Left lobe of liver (tissue), 2 donors: ENCODE measurements around the gene SPECC1L. TPM values are rescaled to one million over a fixed set of nuclear protein-coding genes. Genes with fewer than 3 reads are reported as not detected.
A peak's percentile ranks its signal among the peaks of the same experiment; 100 is the strongest.

Experiments
- ATAC-seq: fragments of 200-7000 bp; cut with Tn5 transposase; one replicate; pipeline ENCODE4 v1.9.1; 2020; ENCODE audit warnings: mild to moderate bottlenecking, moderate library complexity
- DNase-seq: peaks from one replicate; pipeline ENCODE4 v3.0.0-alpha.2; 2020; ENCODE audit warnings: low spot score
- total RNA-seq: library from RNA; stranded (reverse); gene quantifications from one replicate; pipeline ENCODE4 v1.2.1, GENCODE V29; 2021
- donor health status: DM: no; HTN: no; CAD: no; lungs with moderate emphysema.
- donor health status: DM: no; HTN: yes; CAD: no.

The SPECC1L gene
- total RNA-seq, 1 donor from 2014 or later: 25.2 TPM

DNA sequence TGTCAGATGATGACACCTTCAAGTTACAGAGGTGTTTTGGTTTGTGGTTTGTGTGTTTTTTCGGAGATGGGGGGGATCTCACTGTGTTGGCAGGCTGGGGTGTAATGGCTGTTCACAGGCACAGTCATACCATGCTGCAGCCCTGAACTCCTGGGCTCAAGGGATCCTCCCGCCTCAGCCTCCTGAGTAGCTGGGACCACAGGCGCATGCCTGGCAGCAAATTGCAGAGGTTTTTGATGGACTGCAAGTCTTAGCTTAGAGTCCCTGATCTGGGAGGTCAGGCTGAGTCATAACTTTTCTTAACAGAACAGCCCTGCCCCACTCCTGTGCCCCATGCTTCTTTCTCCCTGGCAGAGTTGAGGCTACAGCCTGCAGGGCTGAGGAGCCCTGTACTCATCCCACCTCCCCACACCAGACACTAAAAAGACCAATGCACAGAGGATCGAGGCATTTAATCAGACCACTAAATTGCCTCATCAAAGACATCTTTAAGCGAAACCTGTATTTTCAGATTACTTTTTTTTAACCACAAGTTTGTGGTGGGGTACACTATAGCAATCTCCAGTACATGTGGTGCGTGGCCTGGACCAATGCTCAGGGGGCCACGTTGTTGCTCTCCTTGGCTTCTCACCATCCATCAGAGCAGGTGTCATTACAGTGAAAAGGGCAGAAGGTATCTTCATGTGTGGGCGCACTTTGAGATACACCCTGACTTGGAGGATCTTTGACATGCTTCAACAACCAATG is 139.7 kb downstream of the SPECC1L start:
- ATAC-seq: no peak
- no peak for DNase-seq

DNA sequence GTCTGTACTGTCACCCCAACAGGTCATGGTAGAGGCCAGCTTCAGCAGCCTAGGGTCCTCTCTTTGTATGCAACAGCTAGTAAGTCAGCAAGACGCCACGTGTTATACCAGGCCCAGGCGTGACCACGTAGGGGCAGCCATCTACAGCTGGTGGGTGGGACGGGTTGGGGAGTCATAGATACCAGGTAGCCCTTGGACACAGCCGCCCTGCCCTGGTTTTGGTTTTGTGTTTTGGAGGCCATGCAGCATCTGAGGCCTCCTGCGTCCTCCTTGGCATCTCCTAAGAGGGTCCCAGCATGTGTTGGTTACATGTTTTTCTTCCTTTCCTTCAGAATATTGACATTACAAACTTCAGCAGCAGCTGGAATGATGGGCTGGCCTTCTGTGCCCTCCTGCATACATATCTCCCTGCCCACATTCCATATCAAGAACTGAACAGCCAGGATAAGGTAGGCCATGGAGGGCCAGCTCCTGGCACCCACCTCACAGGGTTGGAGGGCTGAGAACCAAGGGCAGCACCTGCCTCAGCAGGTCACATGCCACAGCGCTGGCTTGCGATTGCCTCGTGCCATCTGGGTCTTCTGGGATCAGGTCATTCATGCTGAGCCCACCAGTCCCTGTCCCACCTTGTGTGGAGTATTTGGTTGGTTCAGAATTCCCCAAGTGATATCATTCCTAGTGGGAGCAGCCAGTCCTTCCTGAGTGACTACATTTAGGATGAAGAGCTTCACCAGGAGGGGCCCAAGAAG is 140.8 kb downstream of the SPECC1L start:
- no peak for ATAC-seq
- no peak for DNase-seq

DNA sequence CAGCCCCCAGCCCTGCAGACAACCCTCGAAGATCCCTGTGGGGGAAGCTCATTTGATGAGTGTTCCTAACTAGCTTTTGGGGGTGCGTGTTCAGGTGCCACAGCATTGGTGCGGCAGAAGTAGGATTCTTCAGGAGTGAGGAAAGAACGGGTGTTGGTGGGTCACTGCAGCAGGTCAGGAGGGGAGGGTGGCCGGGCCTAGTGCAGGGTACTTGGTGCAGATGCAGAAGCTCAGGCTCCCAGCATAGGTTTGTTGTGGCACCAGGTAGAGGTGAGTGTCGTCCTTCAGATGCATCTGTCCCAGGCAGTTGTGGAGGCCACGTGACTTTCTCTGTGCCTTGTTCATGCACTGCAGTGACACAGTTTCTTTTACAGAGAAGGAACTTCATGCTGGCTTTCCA is 141.6 kb downstream of the SPECC1L start:
- ATAC-seq: no peak
- no peak for DNase-seq

DNA sequence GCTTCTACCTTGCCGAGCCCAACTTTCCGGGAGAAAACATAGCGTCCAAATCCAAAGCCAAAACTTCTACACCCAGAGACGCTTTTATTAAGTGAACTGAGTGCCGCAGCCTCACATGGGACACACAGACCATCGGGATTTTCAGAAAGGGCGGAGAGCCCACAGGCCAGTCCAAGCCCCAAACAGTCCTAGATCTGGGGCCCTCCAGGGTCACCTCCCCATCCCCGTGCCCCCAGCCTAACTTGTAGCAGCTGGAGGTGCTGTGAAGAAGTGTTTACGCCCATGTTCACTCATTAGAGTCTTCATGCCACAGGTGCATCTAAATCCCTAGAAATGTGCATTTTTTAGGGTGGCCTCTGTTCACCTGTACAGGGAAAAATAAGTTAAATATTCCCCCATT is 142.6 kb downstream of the SPECC1L start:
- DNase-seq: no peak
- ATAC-seq: no peak

DNA sequence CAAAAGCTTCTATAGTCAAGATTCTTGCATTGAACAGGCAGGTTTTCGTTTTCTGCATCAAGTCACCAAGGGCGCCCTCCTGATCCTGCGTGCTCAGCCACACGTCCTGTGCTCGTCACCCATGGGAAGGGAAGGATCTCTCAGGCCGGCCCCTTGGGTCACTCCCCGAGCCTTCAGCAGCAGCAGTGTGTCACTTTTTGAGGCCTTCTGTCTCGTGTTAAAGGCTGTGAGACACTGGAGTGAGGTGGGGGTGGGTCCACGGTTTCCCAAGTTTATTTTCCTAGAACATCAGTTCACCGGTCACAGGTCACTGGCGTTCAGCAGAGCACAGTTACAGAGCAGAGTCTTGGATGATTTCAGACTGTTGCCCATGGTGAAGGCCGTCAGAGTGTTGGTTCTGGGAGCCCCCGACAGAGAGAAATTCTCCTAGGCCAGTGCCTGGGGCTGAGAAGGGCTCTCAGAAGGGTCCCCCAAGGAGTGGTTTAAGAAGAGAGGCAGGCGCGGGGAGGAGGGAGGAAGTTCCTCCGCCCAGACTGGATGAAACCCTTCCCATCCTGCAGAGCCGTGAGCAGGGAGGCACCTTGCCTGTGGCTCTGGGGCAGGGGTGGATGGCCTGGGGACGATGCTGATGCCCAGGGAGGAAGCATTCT is 143.2 kb downstream of the SPECC1L start:
- ATAC-seq (no peak), DNase-seq (no peak)

DNA sequence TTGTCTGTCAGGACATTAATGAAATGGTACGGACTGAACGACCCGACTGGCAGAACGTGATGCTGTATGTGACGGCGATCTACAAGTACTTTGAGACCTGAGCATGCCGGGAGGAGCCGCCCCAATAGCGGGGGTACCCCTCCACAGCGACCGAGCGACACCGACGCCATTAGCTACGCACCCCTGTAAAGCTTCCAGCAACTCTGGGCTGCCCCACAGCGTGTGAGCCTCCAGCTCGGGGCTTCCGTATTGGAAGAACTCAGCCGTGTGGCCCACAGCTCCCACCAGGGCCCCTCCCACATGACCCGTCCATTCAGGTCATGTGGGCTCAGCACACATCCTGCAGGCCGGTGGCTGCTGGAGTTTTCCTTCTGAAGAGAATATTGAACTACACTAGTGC is 143.9 kb downstream of the SPECC1L start:
- peak; percentile 20 for ATAC-seq
- no peak for DNase-seq

DNA sequence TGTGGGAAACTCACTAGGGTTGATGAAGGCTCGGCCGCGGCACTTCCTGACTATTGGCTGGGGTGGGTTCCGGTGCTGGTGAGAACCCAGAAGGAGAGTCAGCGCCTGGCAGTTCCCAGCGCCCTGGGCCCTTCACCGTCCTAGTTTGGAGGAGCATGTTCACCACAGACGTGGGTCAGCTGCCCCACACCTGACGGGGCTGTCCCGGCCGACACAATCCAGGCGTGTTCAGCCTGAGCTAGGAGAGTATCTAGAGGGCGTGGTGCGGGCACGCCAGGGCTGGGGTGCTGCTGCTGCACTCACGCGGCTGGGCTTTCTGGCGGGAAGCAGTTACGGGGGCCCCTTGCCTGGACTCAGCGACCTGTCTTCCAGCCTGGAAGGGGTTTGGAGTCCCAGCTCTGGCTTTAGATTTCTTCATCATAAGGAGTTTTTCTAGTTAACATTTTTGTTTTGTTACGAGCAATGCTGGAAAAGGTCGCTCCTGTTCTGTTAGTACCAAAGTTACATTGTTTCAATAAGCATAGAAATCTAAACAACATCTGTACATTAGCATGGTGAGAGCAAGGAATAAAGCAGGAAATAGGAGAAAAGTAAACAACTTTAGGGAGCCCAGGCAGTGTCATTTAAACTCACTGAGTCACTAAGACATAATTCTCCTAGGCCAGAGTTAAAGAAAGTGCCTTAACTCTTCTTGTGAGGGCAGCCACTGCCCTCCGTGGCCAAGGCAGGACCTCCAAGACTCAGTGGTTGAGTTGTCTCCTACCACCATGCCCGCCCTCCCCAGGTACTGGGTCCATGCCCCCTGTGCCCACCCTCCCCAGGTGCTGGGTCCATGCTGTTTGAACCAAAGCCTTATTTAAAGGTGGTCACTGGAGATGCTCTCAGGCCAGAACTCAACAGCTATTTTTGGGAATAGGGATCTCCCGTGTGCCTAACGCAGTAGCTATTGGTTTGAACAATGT is 144.6 kb downstream of the SPECC1L start:
- no peak for DNase-seq
- ATAC-seq: no peak

DNA sequence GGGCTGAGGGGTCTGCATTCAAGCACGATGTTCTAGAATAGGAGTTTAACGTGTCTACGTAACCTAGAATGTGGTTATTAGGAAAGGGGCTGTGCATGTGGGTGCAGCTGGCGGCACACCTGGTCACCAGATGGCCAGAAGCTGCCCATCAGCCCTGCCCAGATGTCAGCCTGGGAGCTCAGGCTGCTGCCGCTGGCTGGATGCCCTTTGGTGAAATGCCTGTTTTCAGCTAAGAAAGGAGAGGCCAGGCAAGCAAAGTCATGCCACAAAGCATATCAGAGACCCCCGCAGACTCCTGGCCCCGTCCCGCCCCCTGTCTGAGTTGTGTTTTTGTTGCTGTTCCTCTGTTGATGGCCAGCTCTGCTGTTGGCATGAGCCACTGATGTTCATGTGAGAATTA is 145.5 kb downstream of the SPECC1L start:
- no peak for ATAC-seq
- peak; percentile 37 for DNase-seq

DNA sequence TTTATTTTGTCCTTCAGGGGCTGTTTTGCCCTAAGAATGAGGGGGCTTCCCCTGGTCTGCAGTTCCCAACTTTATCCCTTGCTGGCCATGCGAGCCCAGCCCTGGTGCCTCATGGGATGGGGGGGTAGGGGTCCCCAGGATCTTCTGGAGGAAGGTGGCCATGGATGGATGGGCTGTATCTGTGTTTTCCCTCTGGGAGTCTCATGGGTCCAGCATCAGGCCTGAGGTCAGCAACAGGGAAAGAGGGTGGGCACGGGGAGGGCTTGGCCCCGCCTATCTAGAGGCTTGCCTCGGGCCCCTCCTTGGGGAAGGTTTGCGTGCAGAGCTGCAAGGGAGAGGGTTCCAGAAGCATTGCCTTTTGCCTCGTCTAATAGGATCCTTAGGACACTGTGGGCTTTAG is 146.0 kb downstream of the SPECC1L start:
- no peak for ATAC-seq
- DNase-seq: peak; percentile 40

DNA sequence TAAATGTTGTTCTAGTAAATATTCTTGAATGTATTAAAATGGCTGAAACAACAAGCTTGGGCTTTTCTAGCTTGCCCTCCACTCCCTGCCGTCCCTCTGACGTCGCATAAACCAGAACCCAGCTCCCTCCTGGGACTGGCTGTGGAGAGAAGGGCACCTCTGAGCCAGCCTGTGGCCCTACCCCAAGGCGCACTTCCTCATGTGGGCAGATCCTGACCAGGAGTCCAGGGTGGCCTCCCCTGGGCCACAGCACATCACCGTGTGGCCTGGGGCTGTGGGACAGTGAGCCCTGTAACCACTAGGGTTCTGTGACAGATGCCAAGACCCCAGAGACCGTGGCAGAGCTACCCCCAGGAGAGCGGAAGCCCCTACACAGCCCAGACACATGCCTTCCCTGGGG is 146.6 kb downstream of the SPECC1L start:
- no peak for DNase-seq
- ATAC-seq: no peak

DNA sequence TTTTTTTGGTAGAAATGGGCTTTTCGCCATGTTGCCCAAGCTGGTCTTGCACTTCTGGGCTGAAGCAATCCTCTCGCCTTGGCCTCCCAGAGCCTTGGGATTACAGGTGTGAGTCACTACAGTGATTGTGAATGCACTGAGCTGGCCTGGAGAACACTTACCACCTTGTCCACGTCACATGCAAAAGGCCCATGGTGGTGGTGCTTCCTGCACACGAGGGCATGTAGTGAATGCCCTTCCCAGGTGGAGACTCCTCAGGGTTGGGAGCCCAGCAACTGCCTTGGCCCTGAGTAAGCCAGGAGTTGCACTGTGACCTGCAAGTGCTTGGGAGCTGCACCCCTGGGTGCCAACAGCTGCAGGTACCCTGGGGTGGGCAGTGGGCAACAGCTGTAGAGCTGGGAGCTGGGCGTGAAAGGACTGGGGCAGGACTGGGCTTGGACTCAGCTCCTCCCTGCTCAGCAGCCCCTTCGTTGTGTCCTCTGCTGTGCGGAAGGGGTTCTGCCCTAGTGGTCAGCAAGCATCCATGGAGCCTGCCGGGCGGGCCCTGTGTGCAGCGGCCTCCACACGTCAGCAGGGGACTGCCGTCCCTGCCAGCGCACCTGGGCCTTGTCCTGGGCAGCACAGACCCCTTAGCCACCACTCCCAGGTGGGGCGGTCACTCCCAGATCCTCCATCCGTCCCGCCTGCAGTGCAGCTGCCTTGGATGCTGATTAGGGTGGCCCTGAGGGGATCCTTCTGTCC is 147.4 kb downstream of the SPECC1L start:
- no peak for ATAC-seq
- peak; percentile 39 for DNase-seq

DNA sequence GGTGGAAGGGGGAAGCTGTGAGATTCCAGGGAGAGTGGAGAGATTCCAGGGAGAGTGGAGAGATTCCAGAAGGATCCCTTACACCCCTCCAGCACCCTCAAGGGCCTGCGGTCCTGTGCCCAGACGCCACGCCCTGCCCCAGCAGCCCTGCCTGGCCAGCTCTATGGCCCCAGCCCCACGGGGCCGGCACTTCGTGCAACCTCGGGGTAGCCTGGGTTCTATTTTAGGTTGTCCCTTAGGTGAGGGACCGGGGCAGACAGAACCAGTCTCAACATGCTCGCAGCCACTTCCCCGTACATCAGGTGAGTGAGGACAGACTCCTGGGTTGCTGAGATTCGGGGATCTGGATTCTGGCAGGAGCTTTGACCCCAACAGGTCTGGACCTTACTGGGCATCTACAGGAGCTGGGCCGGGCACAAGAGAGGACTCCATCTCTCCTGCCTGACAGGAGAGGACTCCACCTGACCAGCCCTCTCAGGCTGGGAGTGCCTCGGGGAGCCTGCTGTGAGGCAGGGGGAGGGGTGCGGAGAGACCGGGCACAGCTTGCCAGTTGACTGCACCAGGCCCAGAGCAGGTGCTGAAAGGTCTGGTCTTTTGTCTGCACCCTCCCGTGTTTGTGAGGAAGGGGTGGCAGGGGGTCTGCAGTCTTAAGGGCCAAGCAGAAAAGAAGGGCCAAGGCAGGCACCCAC is 148.3 kb downstream of the SPECC1L start:
- ATAC-seq (no peak), DNase-seq (no peak)

DNA sequence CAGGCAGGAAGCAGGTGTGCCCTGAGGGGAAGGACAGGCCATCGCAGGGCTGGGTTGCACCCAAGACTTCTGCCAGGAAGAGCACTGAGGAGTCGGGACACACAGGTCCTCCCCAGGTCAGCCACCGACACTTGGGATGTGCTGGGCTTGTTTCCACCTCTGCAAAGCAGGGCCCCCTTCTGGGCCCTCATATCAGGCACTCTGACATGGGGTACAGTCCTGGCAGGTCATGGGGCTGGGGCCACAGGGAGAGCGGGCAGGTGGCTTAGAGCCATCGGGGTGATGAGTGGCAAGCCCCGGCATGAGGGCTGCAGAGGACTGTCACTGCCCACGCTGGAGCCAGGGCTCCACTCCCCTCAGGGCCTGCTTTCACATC is 148.8 kb downstream of the SPECC1L start:
- DNase-seq: no peak
- no peak for ATAC-seq

DNA sequence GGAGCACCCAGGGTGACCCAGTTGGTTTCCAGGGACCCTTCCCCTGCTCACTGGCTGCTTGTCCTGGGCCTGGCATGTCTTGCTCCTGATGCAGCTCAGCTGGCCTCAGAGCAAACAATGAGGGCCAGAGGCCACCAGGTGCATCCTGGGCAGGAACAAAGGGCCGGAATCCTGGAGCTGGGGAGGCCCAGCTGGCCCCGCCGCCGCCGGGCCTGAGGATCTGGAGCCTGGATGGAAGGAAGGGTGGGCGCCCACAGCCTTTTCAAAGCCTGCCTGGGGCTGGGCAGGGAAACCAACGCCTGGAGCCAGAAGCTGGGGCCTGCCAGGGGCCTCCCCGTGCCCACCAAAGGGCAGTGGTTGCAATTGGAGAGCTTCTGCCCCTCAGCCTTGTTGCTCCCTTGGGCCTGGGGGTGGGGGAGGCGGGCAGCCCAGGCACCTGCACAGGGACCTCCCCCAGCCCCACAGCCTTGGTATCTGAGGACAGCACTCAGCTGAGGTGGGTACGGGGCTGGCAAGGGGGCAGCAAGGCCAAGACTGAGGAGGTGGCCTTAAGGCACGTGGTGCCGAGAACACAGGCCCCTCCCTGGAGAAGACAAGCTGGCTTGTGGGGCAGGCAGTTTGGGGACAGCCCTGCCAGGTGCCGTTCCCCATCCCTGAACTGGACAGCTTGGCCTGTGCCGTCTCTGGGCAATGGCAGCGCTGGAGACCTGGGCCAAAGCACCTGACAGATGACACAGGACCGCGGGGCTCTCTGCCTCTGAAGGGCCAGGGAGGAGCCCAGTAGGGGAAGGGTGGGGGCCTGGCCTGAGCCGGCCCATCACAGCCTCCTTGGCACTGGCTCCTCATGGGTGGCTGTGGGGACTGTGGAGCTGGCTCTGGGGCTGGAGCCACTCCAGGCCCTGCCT is 149.7 kb downstream of the SPECC1L start:
- DNase-seq: peak; percentile 58
- peak; percentile 45 for ATAC-seq

DNA sequence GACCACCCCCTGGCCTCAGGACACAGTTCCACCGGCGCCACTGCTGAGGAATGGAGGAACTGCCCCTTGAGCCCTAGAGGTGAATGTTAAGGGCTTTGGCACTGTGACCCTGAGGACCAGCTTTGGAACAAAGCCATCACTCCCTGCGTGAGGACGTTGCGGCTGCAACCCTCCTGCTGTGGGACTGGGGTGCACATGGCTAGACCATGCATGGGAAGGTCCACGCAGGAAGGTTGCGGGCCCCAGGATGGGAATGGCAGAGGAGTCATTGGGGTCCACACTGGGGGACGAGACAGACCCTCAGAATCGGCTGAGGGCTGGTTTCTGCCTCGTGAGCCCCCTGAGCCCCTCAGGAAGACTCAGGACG is 150.3 kb downstream of the SPECC1L start:
- DNase-seq (no peak), ATAC-seq (no peak)

DNA sequence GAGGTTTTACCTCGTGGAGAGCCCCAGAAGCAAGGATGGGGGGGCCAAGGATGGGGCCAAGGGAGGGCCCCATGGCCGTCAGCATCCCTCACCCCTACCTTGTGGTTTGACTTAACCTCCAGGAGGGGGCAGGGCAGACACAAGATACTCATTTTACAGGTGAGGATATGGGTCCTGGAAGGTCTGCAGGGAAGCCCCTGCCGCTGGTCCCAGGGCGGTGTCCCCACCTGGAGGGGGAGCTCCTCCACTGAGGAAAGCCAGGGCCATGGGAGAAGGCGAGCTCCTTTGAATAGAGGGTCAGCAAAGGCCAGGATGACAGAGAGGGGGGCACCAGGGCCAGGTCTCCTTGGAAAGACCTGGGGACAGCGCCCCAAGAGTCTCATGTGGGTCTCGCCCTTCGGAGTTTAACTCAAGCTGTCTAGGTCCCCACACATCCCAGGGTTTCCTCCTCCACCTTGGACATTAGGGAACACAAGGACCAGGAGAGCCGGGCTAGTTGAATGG is 150.8 kb downstream of the SPECC1L start:
- DNase-seq (peak; percentile 48), ATAC-seq (peak; percentile 8)

DNA sequence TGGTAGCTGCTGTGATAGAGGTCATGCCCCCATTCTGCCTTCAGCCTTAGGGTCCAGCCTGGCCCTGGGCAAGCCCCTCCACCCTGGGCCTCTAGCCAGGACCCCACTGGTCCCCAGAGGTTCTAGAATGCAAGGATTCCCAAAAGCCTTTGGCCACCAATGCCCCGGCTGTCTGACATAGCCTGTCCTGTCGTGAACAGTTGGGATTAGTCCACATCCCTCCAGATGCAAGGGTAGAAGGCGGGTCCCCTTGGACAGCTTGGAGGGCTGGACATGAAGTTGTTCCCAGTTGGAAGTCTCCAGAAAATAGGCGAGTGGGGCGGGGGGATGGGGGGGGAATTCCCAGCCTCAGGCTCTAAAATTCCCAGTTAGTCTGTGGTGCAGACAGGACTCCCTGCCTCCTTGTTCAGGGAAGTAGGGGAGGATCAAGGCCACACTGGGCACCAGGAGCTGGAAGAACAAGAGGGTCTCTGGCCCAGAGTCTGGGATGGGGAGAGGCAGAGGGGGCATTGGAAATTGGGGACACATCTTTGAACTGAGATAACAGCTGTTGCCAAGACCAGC is 151.6 kb downstream of the SPECC1L start:
- ATAC-seq (no peak), DNase-seq (no peak)

DNA sequence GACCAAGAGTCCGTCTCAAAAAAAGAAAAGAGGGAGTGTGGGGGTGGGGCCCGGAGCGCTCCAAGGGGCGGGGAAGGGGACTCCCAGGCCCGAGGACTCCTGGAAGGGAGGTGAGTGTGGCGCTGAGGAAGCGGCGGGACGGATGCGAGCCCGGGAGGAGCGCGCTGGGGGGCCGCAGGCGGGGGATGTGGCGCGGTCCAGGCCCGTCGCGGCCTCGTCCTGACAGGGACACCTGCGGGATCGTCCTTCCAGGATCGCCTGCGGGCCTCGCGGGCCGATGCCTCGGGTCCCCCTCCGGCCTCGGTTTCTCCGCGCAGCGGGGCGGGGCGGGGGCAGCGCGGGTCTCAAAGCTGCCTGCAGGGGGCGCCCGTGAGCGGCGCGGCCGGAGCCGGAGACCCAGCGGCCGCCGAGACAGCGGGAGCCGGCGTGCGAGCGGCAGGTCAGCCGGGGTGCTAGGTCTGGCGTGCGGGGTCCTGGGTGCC is 152.9 kb downstream of the SPECC1L start:
- ATAC-seq (peak; percentile 68), DNase-seq (peak; percentile 76)
